Activated CD4-positive, alpha-beta T cell treated with anti-CD3 and anti-CD28 coated beads, Interleukin-2, amount 50 U/mL, for 48 hours (primary cell): ENCODE data around the gene ECHS1.

Experiments used
- DNase-seq, 2 experiments: peaks; one replicate each; pipeline ENCODE4 v3.0.0-alpha.2; 2020

The ECHS1 gene

GRCh38 chr10:133318494-133319127 is 54.5 kb downstream of the ECHS1 start:
- peak; percentile 78 to 82 for DNase-seq

GRCh38 chr10:133316732-133317131 is 56.4 kb downstream of the ECHS1 start:
- no peak for DNase-seq

- no peak for DNase-seq
Observed at GRCh38 chr10:133316266-133316665, 56.9 kb downstream of the ECHS1 start.

DNA sequence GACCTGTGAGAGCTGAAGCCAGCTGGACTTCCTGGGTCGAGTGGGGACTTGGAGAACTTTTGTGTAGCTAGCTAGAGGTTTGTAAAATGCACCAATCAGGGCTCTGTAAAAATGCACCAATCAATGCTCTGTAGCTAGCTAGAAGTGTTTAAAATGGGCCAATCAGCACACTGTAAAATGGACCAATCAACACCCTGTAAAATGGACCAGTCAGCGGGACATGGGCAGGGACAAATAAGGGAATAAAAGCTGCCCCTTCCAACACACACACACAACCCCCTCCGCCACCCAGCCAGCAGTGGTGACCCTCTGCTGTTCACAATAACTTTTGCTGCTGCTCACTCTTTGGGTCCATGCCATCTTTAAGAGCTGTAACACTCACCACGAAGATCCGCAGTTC is 57.3 kb downstream of the ECHS1 start:
- DNase-seq = no peak

DNA sequence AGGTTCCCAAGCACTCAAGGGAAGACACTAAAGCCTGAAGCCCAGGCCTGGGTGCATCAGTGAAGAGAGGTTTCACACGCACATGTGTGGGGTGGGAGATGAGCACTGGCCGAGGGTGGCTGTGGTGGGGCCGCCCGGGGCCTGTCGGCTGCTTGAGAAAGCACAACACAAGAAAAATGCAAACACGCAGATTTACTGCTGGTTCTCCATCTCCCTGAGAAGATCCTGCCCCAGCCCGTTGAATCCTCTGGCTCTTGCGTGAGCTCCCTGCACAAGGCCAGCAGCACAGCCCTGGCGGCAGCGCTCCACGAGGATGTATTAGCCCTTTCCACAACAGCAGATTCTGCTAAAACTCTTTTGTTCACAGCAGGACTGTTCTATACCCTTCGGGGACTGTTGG is 58.2 kb downstream of the ECHS1 start:
- DNase-seq = no peak

- DNase-seq = no peak
Observed at GRCh38 chr10:133313192-133313591, 60.0 kb downstream of the ECHS1 start.

DNA sequence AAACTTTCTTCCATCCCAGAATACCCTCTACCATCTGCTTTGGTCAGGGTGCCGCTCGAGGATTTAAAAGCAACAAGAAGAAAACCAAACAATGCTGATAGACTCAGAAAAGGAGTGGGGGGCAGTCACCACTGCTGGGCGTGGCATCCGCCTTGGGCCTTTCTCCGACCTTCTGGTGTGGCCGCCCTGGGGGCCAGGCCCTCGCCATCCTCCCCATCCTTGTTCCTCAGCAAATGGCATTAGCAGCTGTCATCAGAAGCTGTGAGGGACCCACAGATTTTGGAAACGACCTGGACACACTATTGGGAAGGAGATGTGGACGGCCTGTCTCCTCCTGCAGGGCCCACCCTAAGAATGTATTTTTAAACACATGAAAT is 60.4 kb downstream of the ECHS1 start:
- no peak for DNase-seq
